Transverse colon (tissue), 4 donors: Measurements from ENCODE around the gene SPEG. TPM values are rescaled to one million over a fixed set of nuclear protein-coding genes. Genes with fewer than 3 reads are reported as not detected.

Source experiments
- DNase-seq: peaks from one replicate; pipeline ENCODE4 v3.0.0-alpha.2; 2019
- H3K27ac ChIP-seq, 4 donors: fragments of 200-600 bp; sonication (generic); 2 replicates each; pipeline ENCODE4 v1.5.1; 2016 to 2018; ENCODE audit warnings: inconsistent platforms in 4 of 4
- H3K27me3 ChIP-seq: fragments of 200-600 bp; sonication (generic); 2 replicates; pipeline ENCODE4 v1.5.1; 2017; ENCODE audit warnings: inconsistent platforms
- H3K36me3 ChIP-seq, 4 donors: fragments of 200-600 bp; sonication (generic); 2 replicates each; pipeline ENCODE4 v1.5.1; 2017 to 2019; ENCODE audit warnings: inconsistent platforms in 4 of 4
- H3K4me1 ChIP-seq, 4 donors: fragments of 200-600 bp; sonication (generic); 2 replicates each; pipeline ENCODE4 v1.5.1; 2017 to 2020; ENCODE audit warnings: inconsistent platforms in 4 of 4
- H3K4me3 ChIP-seq, 4 donors: fragments of 200-600 bp; sonication (generic); 1 replicate in 1 of 4; 2 replicates in 3 of 4; pipeline versions ENCODE4 v1.5.1 to v1.6.1; 2017 to 2019; ENCODE audit warnings: inconsistent platforms in 4 of 4
- H3K9me3 ChIP-seq, 2 donors: fragments of 200-600 bp; sonication (generic); 2 replicates each; pipeline ENCODE4 v1.5.1; 2017 to 2019; ENCODE audit warnings: inconsistent platforms in 2 of 2
- CTCF ChIP-seq, 5 experiments: fragments of 200-600 bp in 3 of 5; fragments of 450-650 bp in 2 of 5; sonication (generic) in 3 of 5; IDR thresholded peaks; 1 replicate in 2 of 5; 2 replicates in 3 of 5; pipeline ENCODE4 v1.5.1; 2016 to 2017; ENCODE audit warnings: antibody characterized with exemption in 5 of 5, inconsistent platforms in 3 of 5, mild to moderate bottlenecking in 2 of 5, moderate library complexity in 1 of 5
- EP300 ChIP-seq: sonication (generic); formaldehyde crosslinking; IDR thresholded peaks from one replicate; pipeline ENCODE4 v1.6.1; 2017; ENCODE audit warnings: antibody characterized with exemption, low read depth
- POLR2A ChIP-seq: fragments of 450-650 bp; IDR thresholded peaks from one replicate; pipeline ENCODE4 v1.6.1; 2016; ENCODE audit warnings: antibody characterized with exemption, mild to moderate bottlenecking, moderate library complexity
- POLR2AphosphoS5 ChIP-seq, 3 donors: sonication (generic); formaldehyde crosslinking; IDR thresholded peaks; one replicate each; pipeline ENCODE4 v1.6.1; 2016; ENCODE audit warnings: antibody characterized with exemption in 3 of 3
- WGBS, 2 donors: methylation state at CpG; one replicate each; pipeline ENCODE4 v1.1.5; 2018; ENCODE audit warnings: low coverage in 1 of 2; 5-methylcytosine and 5-hydroxymethylcytosine counted together
- in situ Hi-C, 4 donors: fragments of 200-750 bp; cut with MboI; loops; one replicate each; pipeline versions ENCODE4 v1.15.0 to v1.15.1; 2017; ENCODE audit warnings: low sequenced_read_pairs in 3 of 4, low pct_ligation_motif_present in 1 of 4, low pct_unique_long_range_greater_than_20kb in 1 of 4
- intact Hi-C: fragments of 100-400 bp; cut with DNase I; formaldehyde crosslinking; loops from one replicate; pipeline ENCODE4 v1.15.1; 2023; ENCODE audit warnings: low total_unique reads
- total RNA-seq, 4 donors: library from RNA; depleted of rRNA; stranded (reverse); fragments of >200 nt; gene quantifications; one replicate each; pipeline ENCODE4 v1.1.0, GENCODE V29; 2016

SPEG gene
- total RNA-seq, 4 donors from 2014 or later = 26.5 to 95.8 (median 48.5) TPM

- no peak overlapping the region for H3K27ac ChIP-seq
- peaks cover 0 to 8% (median 3%) of the 10 kb centered on the region in 4 donors for H3K36me3 ChIP-seq
- H3K4me1 ChIP-seq = peaks cover 12 to 35% (median 26%) of the 10 kb centered on the region in 4 donors
- H3K27me3 ChIP-seq = peaks cover 23% of the 10 kb centered on the region
- in situ Hi-C loops (no loop called here), intact Hi-C loops (no loop called here)
- H3K9me3 ChIP-seq = no peaks in the 10 kb centered on the region
- no peak for TF ChIP-seq POLR2A
- no peak for TF ChIP-seq POLR2AphosphoS5 (IDR thresholded peaks at IDR 0.05)
- no peak for TF ChIP-seq EP300
- no peak for TF ChIP-seq CTCF (IDR thresholded peaks at IDR 0.05)
- no peak for DNase-seq
- H3K4me3 ChIP-seq = no peak overlapping the region
- 94 to 100% methylated on average over 1 to 2 of the region's 2 CpGs for WGBS, 2 donors
Measured at GRCh38 chr2:219500135-219500534, 65.5 kb downstream of the SPEG start.

- Histone ChIP-seq H3K27ac (no peak overlapping the region), H3K9me3 (no peaks in the 10 kb centered on the region), H3K4me3 (no peak overlapping the region), H3K4me1 (peaks cover 3 to 21% (median 19%) of the 10 kb centered on the region in 4 donors), H3K36me3 (peaks cover 0 to 12% (median 3%) of the 10 kb centered on the region in 4 donors), H3K27me3 (peaks cover 6% of the 10 kb centered on the region)
- in situ Hi-C loops (no loop called here), intact Hi-C loops (no loop called here)
- no peak for DNase-seq
- no peak for TF ChIP-seq POLR2A
- TF ChIP-seq POLR2AphosphoS5 (IDR thresholded peaks at IDR 0.05) = no peak
- no peak for TF ChIP-seq CTCF (IDR thresholded peaks at IDR 0.05)
- no peak for TF ChIP-seq EP300
- WGBS, 2 donors = 93 to 100% methylated on average over 3 to 14 of the region's 14 CpGs
Measured at GRCh38 chr2:219501849-219502248, 67.2 kb downstream of the SPEG start.

GRCh38 chr2:219502618-219503017, 68.0 kb downstream of the SPEG start:
- H3K27me3 ChIP-seq = no peaks in the 10 kb centered on the region
- DNase-seq = no peak
- in situ Hi-C loops = no loop called here
- intact Hi-C loops = no loop called here
- TF ChIP-seq EP300 (no peak), POLR2AphosphoS5 (IDR thresholded peaks at IDR 0.05) (no peak), POLR2A (no peak), CTCF (IDR thresholded peaks at IDR 0.05) (no peak)
- peaks cover 0 to 14% (median 11%) of the 10 kb centered on the region in 4 donors for H3K4me1 ChIP-seq
- no peaks in the 10 kb centered on the region for H3K9me3 ChIP-seq
- no peak overlapping the region for H3K27ac ChIP-seq
- H3K36me3 ChIP-seq = peaks cover 0 to 12% (median 3%) of the 10 kb centered on the region in 4 donors
- no peak overlapping the region for H3K4me3 ChIP-seq

- no peak overlapping the region for H3K4me3 ChIP-seq
- WGBS, 2 donors = 88% methylated on average over 9 of the region's 9 CpGs; no CpG with 5 or more reads in 1 of the 2 donors
- H3K9me3 ChIP-seq = no peaks in the 10 kb centered on the region
- no peak for TF ChIP-seq POLR2A
- H3K27ac ChIP-seq = no peak overlapping the region
- peaks cover 0 to 12% (median 3%) of the 10 kb centered on the region in 4 donors for H3K36me3 ChIP-seq
- peaks cover 6 to 18% (median 13%) of the 10 kb centered on the region in 4 donors for H3K4me1 ChIP-seq
- DNase-seq = no peak
- peaks cover 9% of the 10 kb centered on the region for H3K27me3 ChIP-seq
- in situ Hi-C loops = no loop called here
- intact Hi-C loops = no loop called here
Measured at GRCh38 chr2:219505585-219505984, 70.9 kb downstream of the SPEG start.
